ACHN (cell line): ENCODE results near the gene HNRNPLL.
"Not testable (repeated sequence)": the region's sequence is repeated elsewhere in the genome, so short reads cannot be mapped to it uniquely, and the experiment has no call there.

Source experiments
- DNase-seq: peaks from one replicate; pipeline ENCODE4 v3.0.0-alpha.2; 2015
- in situ Hi-C: cut with HindIII; loops from 2 replicates; pipeline ENCODE4 v1.10.0; 2017; ENCODE audit warnings: low sequenced_read_pairs, low pct_ligation_motif_present, low pct_unique_long_range_greater_than_20kb

HNRNPLL gene

GRCh38 chr2:38539086-38539485 is 63.6 kb downstream of the HNRNPLL start:
- in situ Hi-C loops, result no loop called here
- no peak for DNase-seq

GRCh38 chr2:38537937-38538525 is 64.7 kb downstream of the HNRNPLL start:
- DNase-seq, result no peak
- in situ Hi-C loops, result no loop called here

DNA sequence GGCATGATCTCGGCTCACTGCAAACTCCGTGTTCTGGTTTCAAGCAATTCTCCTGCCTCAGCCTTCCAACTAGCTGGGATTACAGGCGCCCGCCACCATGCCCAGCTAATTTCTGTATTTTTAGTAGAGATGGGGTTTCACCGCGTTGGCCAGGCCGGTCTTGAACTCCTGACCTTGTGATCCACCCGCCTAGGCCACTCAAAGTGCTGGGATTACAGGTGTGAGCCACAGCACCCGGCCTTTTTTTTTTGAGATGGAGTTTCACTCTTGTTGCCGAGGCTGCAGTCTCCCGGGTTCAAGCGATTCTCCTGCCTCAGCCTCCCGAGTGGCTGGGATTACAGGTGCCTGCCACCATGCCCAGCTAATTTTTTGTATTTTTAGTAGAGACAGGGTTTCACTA is 65.4 kb downstream of the HNRNPLL start:
- DNase-seq, in situ Hi-C loops: not testable (repeated sequence)

- peak; percentile 69 for DNase-seq
- in situ Hi-C loops, result no loop called here
Observed at GRCh38 chr2:38535744-38536506, 66.8 kb downstream of the HNRNPLL start.

- no peak for DNase-seq
- in situ Hi-C loops, result no loop called here
Observed at GRCh38 chr2:38535404-38535743, 67.4 kb downstream of the HNRNPLL start.

GRCh38 chr2:38534746-38535403 is 67.9 kb downstream of the HNRNPLL start:
- no peak for DNase-seq
- in situ Hi-C loops, result no loop called here

- no peak for DNase-seq
- in situ Hi-C loops, result no loop called here
Observed at GRCh38 chr2:38533757-38534545, 68.8 kb downstream of the HNRNPLL start.

GRCh38 chr2:38533180-38533579 is 69.5 kb downstream of the HNRNPLL start:
- in situ Hi-C loops, result no loop called here
- no peak for DNase-seq

- DNase-seq, result no peak
- in situ Hi-C loops, result no loop called here
Observed at GRCh38 chr2:38532366-38532765, 70.4 kb downstream of the HNRNPLL start.

GRCh38 chr2:38529208-38529607 is 73.5 kb downstream of the HNRNPLL start:
- in situ Hi-C loops, result no loop called here
- no peak for DNase-seq

DNA sequence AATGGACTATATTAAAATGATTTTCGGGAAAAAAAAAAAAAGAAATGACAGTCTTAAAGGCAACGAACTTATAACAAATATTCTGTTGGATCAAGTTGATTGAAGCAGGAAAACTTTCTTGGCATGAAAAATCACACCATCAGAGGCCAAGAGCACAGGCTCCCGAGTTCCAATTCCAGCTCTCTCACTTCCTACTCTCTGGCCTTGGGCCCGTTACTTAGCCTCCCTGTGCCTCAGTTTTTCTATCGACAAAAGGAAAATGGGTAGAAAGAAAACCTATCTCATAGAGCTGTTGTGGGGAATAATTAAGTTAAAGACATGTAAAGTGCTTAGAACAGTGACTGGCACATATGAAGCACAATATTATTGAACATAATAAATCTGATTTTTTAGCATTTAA is 74.2 kb downstream of the HNRNPLL start:
- in situ Hi-C loops, result no loop called here
- DNase-seq, result no peak

- in situ Hi-C loops, result no loop called here
- peak; percentile 35 for DNase-seq
Observed at GRCh38 chr2:38528008-38528442, 74.7 kb downstream of the HNRNPLL start.

DNA sequence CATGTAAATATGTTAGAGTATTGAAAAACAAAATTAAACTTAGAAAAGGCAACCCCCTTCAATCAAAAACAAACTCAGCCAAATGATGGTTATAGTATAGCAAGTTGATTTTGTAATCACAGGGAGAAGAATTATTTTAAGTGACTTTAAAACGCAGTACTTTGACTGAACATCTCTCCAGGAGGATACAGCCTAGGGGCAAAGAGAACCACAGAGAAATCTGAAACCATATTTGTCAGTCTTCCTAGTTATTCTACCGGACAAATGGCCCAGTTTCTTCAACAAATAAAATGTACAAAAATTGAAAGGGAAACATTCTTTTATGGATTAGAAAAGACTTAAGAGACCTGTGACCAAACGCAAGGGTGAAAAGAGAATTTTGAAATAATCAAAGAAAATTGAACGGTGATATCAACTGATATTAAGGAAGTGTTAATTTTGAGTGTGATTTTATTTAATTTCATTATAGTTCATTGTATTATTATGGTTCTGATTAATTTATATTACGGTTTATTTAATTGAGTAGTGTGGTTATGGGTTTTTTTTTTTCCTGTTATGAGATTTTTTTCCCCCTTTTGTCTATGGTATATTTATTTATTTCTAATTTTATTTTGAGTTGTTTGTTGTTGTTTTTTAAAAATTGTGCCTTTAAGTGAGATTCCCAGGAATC is 75.3 kb downstream of the HNRNPLL start:
- in situ Hi-C loops, result no loop called here
- DNase-seq, result no peak

DNA sequence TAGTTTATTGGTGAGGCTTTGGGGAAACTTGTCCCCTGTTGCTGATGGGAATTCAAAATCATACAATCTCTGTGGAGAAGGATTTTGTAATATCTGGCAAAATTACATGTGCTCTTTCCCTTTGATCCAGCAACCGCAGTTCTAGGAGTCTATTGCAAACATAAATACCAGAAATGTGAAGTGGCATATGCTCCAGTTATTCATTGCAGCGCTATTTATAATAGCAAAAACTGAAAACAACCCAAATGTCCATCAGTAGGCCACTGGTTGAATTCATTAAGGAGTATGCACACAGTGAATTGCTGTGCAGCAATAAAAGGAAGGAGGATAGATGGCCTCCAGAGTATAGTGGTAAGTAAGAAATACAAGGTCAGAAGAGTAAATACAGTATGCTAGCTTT is 76.5 kb downstream of the HNRNPLL start:
- no peak for DNase-seq
- in situ Hi-C loops, result no loop called here

DNA sequence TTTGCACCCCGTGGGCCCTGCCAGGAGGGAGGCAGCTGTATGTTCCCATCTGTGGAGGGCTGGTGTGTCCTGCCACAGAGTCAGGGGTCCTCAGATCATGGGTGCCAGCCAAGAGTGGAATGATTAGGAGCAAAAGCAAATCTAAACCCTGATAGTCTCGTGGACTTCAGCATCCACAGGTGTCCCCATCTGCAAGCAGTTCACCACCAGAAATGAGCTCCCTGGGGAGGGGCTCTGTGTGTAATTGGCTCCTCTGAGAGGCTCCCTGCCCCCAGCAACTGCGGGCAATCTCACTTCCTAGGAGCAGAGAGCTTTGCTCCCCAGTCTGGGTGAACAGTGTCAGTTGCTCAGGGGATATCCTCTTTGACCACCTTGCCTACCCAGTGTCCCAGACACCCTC is 78.1 kb downstream of the HNRNPLL start:
- in situ Hi-C loops, result no loop called here
- no peak for DNase-seq

DNA sequence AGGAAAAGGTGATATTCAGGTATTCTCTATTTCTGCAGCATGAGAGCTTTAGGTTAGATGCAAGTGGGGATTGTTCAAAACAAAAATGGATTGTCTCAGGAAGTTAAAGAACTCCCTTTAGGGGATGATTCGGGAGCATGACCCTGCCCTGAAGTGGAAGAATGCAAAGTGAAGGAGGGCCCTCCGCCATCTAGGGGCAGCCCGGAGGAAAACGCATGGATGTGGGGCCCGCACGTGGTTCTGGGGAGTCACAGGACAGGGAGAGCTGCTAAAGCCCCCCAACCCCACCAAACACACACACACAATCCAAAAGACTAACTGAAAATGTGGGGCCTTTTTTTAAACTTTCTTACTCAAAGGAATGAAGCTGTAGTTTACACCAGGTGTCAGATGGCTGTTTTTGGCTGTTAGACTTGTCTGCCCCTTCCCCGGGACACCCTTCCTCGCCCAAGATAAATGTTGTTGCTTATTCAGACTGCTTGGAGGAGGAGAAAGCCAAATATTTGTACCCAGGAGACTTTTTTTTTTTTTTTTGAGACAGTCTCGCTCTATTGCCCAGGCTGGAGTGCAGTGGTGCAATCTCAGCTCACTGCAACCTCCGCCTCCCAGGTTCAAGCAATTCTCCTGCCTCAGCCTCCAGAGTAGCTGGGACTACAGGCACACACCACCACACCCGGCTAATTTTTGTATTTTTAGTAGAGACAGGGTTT is 78.8 kb downstream of the HNRNPLL start:
- in situ Hi-C loops, result no loop called here
- DNase-seq, result no peak

GRCh38 chr2:38522754-38523349 is 79.9 kb downstream of the HNRNPLL start:
- in situ Hi-C loops, result no loop called here

GRCh38 chr2:38521835-38522234 is 80.9 kb downstream of the HNRNPLL start:
- in situ Hi-C loops, result no loop called here
- no peak for DNase-seq

More at GRCh38 chr2:38522754-38523349, 79.9 kb downstream of the HNRNPLL start:
- DNase-seq, result no peak
